K562 treated with DMSO at 1 percent for 12 hours (cell line): Measurements from ENCODE around the gene XYLT2. TPM values are rescaled to one million over a fixed set of nuclear protein-coding genes. Genes with fewer than 3 reads are reported as not detected.

ENCODE experiments used
- total RNA-seq: library from RNA; unstranded; fragments of 300-600 nt; gene quantifications from 2 replicates; pipeline ENCODE4 v1.2.3, GENCODE V29; 2022; ENCODE audit not compliant: insufficient read depth

XYLT2 gene
- 7.6 and 11.6 TPM in 2 replicates for total RNA-seq

GRCh38 chr17:50345432-50346312 is at the start of gene XYLT2:
TSS of gene XYLT2 (plus strand) at chr17:50346126. CDS start at chr17:50346141, 15 bp downstream.

GRCh38 chr17:50372758-50373556 is 27.0 kb downstream of the XYLT2 start, which contains the start of the genes EME1 and MRPL27:
TSS of gene EME1 (plus strand) at chr17:50373229. CDS start at chr17:50375209, 1,980 bp downstream.
TSS of gene MRPL27 (minus strand) at chr17:50373184. CDS start at chr17:50373170, 14 bp downstream.

GRCh38 chr17:50397111-50397918 is 51.4 kb downstream of the XYLT2 start, which contains the start of gene LRRC59:
TSS of gene LRRC59 (minus strand) at chr17:50397523. CDS start at chr17:50397317, 206 bp downstream.

Other genes with a start within 250 kb of the XYLT2 start
- not detected in 2 replicates for gene SAMD14, start 216.0 kb upstream of the XYLT2 start, total RNA-seq
- 19.1 and 31.3 TPM in 2 replicates for gene PPP1R9B, start 195.4 kb upstream of the XYLT2 start, total RNA-seq
- not detected in 2 replicates for gene SGCA, start 180.1 kb upstream of the XYLT2 start, total RNA-seq
- 0.28 and 2.6 TPM in 2 replicates for gene COL1A1, start 144.5 kb upstream of the XYLT2 start, total RNA-seq
- 2.1 and 3.5 TPM in 2 replicates for gene TMEM92, start 71.7 kb upstream of the XYLT2 start, total RNA-seq
- gene MRPL27, start 27.1 kb downstream of the XYLT2 start, total RNA-seq, result 66.0 and 111 TPM in 2 replicates
- 9.9 and 23.0 TPM in 2 replicates for gene EME1, start 27.1 kb downstream of the XYLT2 start, total RNA-seq
- 97.8 and 174 TPM in 2 replicates for gene LRRC59, start 51.4 kb downstream of the XYLT2 start, total RNA-seq
- 19.1 and 36.2 TPM in 2 replicates for gene ACSF2, start 80.1 kb downstream of the XYLT2 start, total RNA-seq
- gene CHAD, start 122.8 kb downstream of the XYLT2 start, total RNA-seq, result 0.62 TPM in 1 of 2 replicates, not detected in the other
- 16.2 and 22.7 TPM in 2 replicates for gene RSAD1, start 132.7 kb downstream of the XYLT2 start, total RNA-seq
- gene MYCBPAP, start 162.3 kb downstream of the XYLT2 start, total RNA-seq, result not detected in 2 replicates
- not detected in 2 replicates for gene EPN3, start 186.6 kb downstream of the XYLT2 start, total RNA-seq
- 4.0 and 5.9 TPM in 2 replicates for gene SPATA20, start 201.0 kb downstream of the XYLT2 start, total RNA-seq
- not detected in 2 replicates for gene CACNA1G, start 214.6 kb downstream of the XYLT2 start, total RNA-seq